Activated naive CD4-positive, alpha-beta T cell treated with anti-CD3 and anti-CD28 coated beads, Interleukin-2, amount 50 U/mL, for 72 hours (primary cell): ENCODE data around the gene IFT20. TPM values are rescaled to one million over a fixed set of nuclear protein-coding genes. Genes with fewer than 3 reads are reported as not detected.
A peak's percentile ranks its signal among the peaks of the same experiment; 100 is the strongest.
"Not testable (repeated sequence)": the region's sequence is repeated elsewhere in the genome, so short reads cannot be mapped to it uniquely, and the experiment has no call there.

Experiments used
- ATAC-seq, 2 donors: fragments of 150-1000 bp; cut with Tn5 transposase; 2 replicates each; pipeline ENCODE4 v1.10.0; 2021; ENCODE audit warnings: mild to moderate bottlenecking in 2 of 2, moderate library complexity in 2 of 2
- DNase-seq, 2 donors: peaks; one replicate each; pipeline ENCODE4 v3.0.0; 2021 to 2022; ENCODE audit warnings: low spot score in 2 of 2
- H3K27ac Mint-ChIP-seq, 2 donors: one replicate each; pipeline ENCODE4 v1.8.0; 2022; ENCODE audit warnings: mild to moderate bottlenecking in 2 of 2, mixed read lengths in 2 of 2
- H3K36me3 Mint-ChIP-seq, 2 donors: one replicate each; pipeline ENCODE4 v1.8.0; 2022; ENCODE audit warnings: mixed read lengths in 2 of 2
- H3K9me3 Mint-ChIP-seq, 2 donors: one replicate each; pipeline ENCODE4 v1.8.0; 2022; ENCODE audit warnings: mixed read lengths in 2 of 2
- total RNA-seq, 2 donors: library from RNA; stranded (reverse); gene quantifications; one replicate each; pipeline ENCODE4 v1.2.3, GENCODE V29; 2022

The IFT20 gene
- total RNA-seq, 2 donors from 2014 or later, result 16.4 to 16.8 TPM

DNA sequence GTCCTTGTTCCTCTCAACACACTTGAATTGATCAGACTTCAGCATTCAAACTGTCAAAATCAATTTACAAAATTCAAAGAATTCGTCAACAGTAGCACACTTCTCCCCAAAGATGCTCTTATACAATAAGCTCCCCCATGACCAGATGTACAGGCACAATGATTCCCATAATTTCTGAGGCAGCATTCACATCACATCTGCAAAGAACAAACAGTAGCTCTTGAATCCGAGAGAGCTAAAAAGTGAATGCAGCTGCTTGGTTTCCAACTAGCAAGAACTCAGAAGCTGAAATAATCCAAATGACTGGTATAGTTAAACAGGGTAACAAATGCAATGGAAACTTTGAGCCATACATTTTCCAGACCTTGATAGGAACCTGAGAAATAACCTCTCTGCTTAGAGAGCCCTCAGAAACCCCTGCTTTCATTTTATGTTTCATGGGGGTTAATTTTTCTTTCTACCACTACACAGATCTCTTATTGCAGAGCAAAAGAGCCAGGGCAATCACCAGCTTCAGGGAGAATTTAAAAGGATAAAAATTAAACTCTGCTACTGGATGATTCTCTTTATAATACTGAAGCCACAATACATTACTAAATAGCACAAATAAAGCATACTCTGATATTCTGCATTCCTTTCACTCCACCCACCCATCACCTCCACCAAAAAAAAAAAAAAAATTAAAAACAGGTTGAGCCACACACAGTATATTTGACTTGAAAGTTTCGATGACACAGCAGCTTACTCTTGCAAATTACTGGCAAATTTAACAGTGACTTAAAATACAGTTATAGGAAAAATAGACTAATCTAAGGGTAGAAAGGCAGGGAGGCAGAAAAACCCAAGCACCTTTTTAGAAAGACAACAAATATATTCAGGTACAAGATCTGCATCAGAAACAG lies 39.3 kb downstream of the IFT20 start:
- DNase-seq (no peak), ATAC-seq (peak; percentile 56 to 92)
- no peaks in the 10 kb centered on the region for H3K9me3 Mint-ChIP-seq
- H3K27ac Mint-ChIP-seq, result peak overlapping the region; percentile 2 to 72
- H3K36me3 Mint-ChIP-seq, result no peaks in the 10 kb centered on the region

- Mint-ChIP-seq H3K36me3 (no peaks in the 10 kb centered on the region), H3K27ac (no peak overlapping the region), H3K9me3 (no peaks in the 10 kb centered on the region)
- DNase-seq (no peak), ATAC-seq (no peak)
Observed at GRCh38 chr17:28293994-28294393, 41.3 kb downstream of the IFT20 start.

- not testable (repeated sequence) for ATAC-seq, H3K9me3 Mint-ChIP-seq, H3K36me3 Mint-ChIP-seq, DNase-seq, H3K27ac Mint-ChIP-seq
Observed at GRCh38 chr17:28292878-28293277, 42.4 kb downstream of the IFT20 start.

GRCh38 chr17:28291780-28292330 lies 43.4 kb downstream of the IFT20 start:
- no peaks in the 10 kb centered on the region for H3K36me3 Mint-ChIP-seq
- no peaks in the 10 kb centered on the region for H3K9me3 Mint-ChIP-seq
- H3K27ac Mint-ChIP-seq, result no peak overlapping the region
- DNase-seq (no peak), ATAC-seq (no peak)

DNA sequence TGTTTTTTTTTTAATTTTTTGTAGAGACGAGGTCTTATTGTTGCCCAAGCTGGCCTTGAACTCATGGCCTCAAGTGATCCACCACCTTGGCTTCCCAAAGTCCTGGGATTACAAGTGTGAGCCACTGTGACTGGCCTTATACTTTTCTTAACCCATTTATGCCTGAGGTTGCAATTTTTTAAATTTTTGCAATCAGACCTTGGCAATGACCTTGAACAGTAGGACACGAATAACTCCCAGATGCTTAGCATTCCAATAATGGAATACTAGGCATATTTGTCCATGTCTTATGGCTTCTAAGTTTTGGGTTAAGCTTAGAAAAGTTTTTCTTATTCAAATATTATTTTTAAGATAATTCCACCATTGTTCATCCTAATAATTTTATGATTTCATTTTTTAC lies 44.6 kb downstream of the IFT20 start:
- ATAC-seq, result no peak
- no peaks in the 10 kb centered on the region for H3K9me3 Mint-ChIP-seq
- no peaks in the 10 kb centered on the region for H3K36me3 Mint-ChIP-seq
- no peak for DNase-seq
- no peak overlapping the region for H3K27ac Mint-ChIP-seq

GRCh38 chr17:28285965-28286364 lies 49.3 kb downstream of the IFT20 start:
- ATAC-seq, result no peak
- H3K36me3 Mint-ChIP-seq, result no peaks in the 10 kb centered on the region
- DNase-seq, result no peak
- no peaks in the 10 kb centered on the region for H3K9me3 Mint-ChIP-seq
- H3K27ac Mint-ChIP-seq, result no peak overlapping the region

DNA sequence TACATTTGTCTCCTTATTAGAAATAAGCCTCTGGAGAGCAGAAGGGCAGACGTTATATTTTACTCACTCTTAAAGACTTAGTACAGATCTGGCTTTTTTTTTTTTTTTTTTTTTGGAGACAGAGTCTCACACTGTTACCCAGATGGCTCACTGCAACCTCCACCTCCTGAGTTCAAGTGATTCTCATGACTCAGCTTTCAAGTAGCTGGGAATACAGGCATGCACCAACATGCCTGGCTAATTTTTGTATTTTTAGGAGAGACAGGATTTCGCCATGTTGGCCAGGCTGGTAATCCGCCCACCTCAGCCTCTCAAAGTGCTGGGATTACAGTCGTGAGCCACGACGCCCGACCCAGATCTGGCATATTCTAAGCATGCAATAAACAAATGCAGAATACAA lies 52.7 kb downstream of the IFT20 start:
- DNase-seq, result no peak
- H3K36me3 Mint-ChIP-seq, result no peaks in the 10 kb centered on the region
- no peak for ATAC-seq
- H3K9me3 Mint-ChIP-seq, result no peaks in the 10 kb centered on the region
- H3K27ac Mint-ChIP-seq, result no peak overlapping the region

GRCh38 chr17:28280826-28281225 lies 54.4 kb downstream of the IFT20 start:
- H3K36me3 Mint-ChIP-seq, result no peaks in the 10 kb centered on the region
- H3K9me3 Mint-ChIP-seq, result no peaks in the 10 kb centered on the region
- ATAC-seq (no peak), DNase-seq (no peak)
- no peak overlapping the region for H3K27ac Mint-ChIP-seq

DNA sequence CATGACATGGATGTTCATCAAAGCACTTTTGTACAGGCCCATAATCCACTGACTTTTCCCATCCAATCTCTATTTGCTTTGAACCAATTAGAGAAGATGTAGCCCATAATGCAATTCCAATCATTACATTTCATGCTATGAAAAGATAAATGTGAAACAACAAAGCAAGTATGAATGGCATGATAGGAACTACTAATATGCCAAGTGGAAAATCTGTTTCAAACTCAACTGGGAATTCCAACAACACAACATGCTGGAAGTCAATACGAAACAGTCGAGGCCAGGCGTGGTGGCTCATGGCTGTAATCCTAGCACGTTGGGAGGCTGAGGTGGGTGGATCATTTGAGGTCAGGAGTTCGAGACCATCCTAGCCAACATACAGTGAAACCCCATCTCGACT lies 55.9 kb downstream of the IFT20 start:
- no peak overlapping the region for H3K27ac Mint-ChIP-seq
- DNase-seq (no peak), ATAC-seq (no peak)
- no peaks in the 10 kb centered on the region for H3K9me3 Mint-ChIP-seq
- H3K36me3 Mint-ChIP-seq, result no peaks in the 10 kb centered on the region

Other genes with a start within 250 kb of the IFT20 start
- gene TMEM97, start 16.3 kb downstream of the IFT20 start, total RNA-seq, result 10 to 100 TPM; 24.5 to 31.1 TPM
- 10 to 100 TPM; 25.7 to 26.2 TPM for gene TNFAIP1, start 289 bp upstream of the IFT20 start, total RNA-seq
- 10 to 100 TPM; 62.2 to 83.4 TPM for gene POLDIP2, start 22.1 kb upstream of the IFT20 start, total RNA-seq
- gene SEBOX, start 29.7 kb upstream of the IFT20 start, total RNA-seq, result not detected
- gene VTN, start 34.8 kb upstream of the IFT20 start, total RNA-seq, result under 1 TPM; 0.34 to 0.53 TPM
- 10 to 100 TPM; 13.9 to 29.5 TPM for gene SARM1, start 36.2 kb upstream of the IFT20 start, total RNA-seq
- gene SLC46A1, start 70.7 kb upstream of the IFT20 start, total RNA-seq, result 1 to 10 TPM; 1.8 to 3.6 TPM
- gene SLC13A2, start 138.2 kb upstream of the IFT20 start, total RNA-seq, result not detected
- not detected for gene FOXN1, start 170.9 kb upstream of the IFT20 start, total RNA-seq
- 10 to 100 TPM; 53.0 to 56.6 TPM for gene UNC119, start 217.2 kb upstream of the IFT20 start, total RNA-seq
- 10 to 100 TPM; 39.6 to 44.1 TPM for gene PIGS, start 236.1 kb upstream of the IFT20 start, total RNA-seq
- 100 to 1,000 TPM in 1 of 2 donors, 10 to 100 TPM in 1; 41.6 to 220 TPM for gene ALDOC, start 241.4 kb upstream of the IFT20 start, total RNA-seq